Activated CD4-positive, alpha-beta T cell treated with anti-CD3 and anti-CD28 coated beads, Interleukin-2, amount 50 U/mL, for 24 hours (primary cell): ENCODE data around the gene TRAP1.

Experiments
- DNase-seq, 2 donors: peaks; one replicate each; pipeline ENCODE4 v3.0.0-alpha.2; 2020; ENCODE audit warnings: low read depth in 1 of 2, low spot score in 1 of 2

The TRAP1 gene

GRCh38 chr16:3652373-3653195 is 64.7 kb downstream of the TRAP1 start:
- no peak for DNase-seq

- no peak for DNase-seq
These were observed 65.6 kb downstream of the TRAP1 start for GRCh38 chr16:3651461-3652372.

- no peak for DNase-seq
These were observed 66.6 kb downstream of the TRAP1 start for GRCh38 chr16:3650631-3651265.

GRCh38 chr16:3646348-3646920 is 70.9 kb downstream of the TRAP1 start:
- no peak for DNase-seq

- DNase-seq, result no peak
These were observed 71.6 kb downstream of the TRAP1 start for GRCh38 chr16:3645504-3646347.

GRCh38 chr16:3645108-3645503 is 72.2 kb downstream of the TRAP1 start:
- no peak for DNase-seq

GRCh38 chr16:3643095-3643730 is 74.1 kb downstream of the TRAP1 start:
- DNase-seq, result no peak

- no peak for DNase-seq
These were observed 74.8 kb downstream of the TRAP1 start for GRCh38 chr16:3642397-3643094.

- DNase-seq, result no peak
These were observed 75.4 kb downstream of the TRAP1 start for GRCh38 chr16:3641801-3642396.

- DNase-seq, result no peak
These were observed 76.5 kb downstream of the TRAP1 start for GRCh38 chr16:3640632-3641501.

- no peak for DNase-seq
These were observed 77.1 kb downstream of the TRAP1 start for GRCh38 chr16:3640207-3640606.

- DNase-seq, result no peak
These were observed 78.2 kb downstream of the TRAP1 start for GRCh38 chr16:3638916-3639644.

GRCh38 chr16:3637371-3637923 is 79.9 kb downstream of the TRAP1 start:
- DNase-seq, result peak in 1 of 2 donors; percentile 22

GRCh38 chr16:3625911-3626732 is 91.2 kb downstream of the TRAP1 start:
- DNase-seq, result no peak

- no peak for DNase-seq
These were observed 92.0 kb downstream of the TRAP1 start for GRCh38 chr16:3625331-3625730.

- DNase-seq, result no peak
These were observed 93.7 kb downstream of the TRAP1 start for GRCh38 chr16:3623642-3624041.
